Neural progenitor cell (in vitro differentiated cells): Measurements from ENCODE around the gene SMTNL2. TPM values are rescaled to one million over a fixed set of nuclear protein-coding genes. Genes with fewer than 3 reads are reported as not detected.

Source experiments
- DNase-seq: peaks from one replicate; pipeline ENCODE4 v3.0.0-alpha.2; 2016; ENCODE audit warnings: low spot score
- H2AFZ ChIP-seq: fragments of 200-600 bp; sonication (generic); replicated peaks from 2 replicates; pipeline ENCODE4 v1.6.1; 2016; ENCODE audit warnings: antibody characterized with exemption
- H3F3A ChIP-seq: fragments of 200-600 bp; sonication (generic); 2 replicates; pipeline ENCODE4 v1.6.1; 2016; ENCODE audit warnings: antibody characterized with exemption, low read depth
- H3K27ac ChIP-seq: fragments of 200-600 bp; sonication (generic); 2 replicates; pipeline ENCODE4 v1.5.1; 2016; ENCODE audit warnings: mild to moderate bottlenecking
- H3K27me3 ChIP-seq: fragments of 200-600 bp; sonication (generic); 2 replicates; pipeline ENCODE4 v1.6.1; 2016; ENCODE audit warnings: mild to moderate bottlenecking, moderate library complexity
- H3K36me3 ChIP-seq: fragments of 200-600 bp; sonication (generic); 2 replicates; pipeline ENCODE4 v1.5.1; 2016
- H3K4me1 ChIP-seq: fragments of 200-600 bp; sonication (generic); 2 replicates; pipeline ENCODE4 v1.6.1; 2016; ENCODE audit warnings: mixed run types
- H3K4me2 ChIP-seq: fragments of 200-600 bp; sonication (generic); 2 replicates; pipeline ENCODE4 v1.6.1; 2016
- H3K4me3 ChIP-seq: fragments of 200-600 bp; sonication (generic); 2 replicates; pipeline ENCODE4 v1.5.1; 2016
- H3K79me2 ChIP-seq: fragments of 200-600 bp; sonication (generic); 2 replicates; pipeline ENCODE4 v1.6.1; 2016; ENCODE audit warnings: low read depth
- H3K9ac ChIP-seq: fragments of 200-600 bp; sonication (generic); 2 replicates; pipeline ENCODE4 v1.6.1; 2016
- H3K9me3 ChIP-seq: fragments of 200-600 bp; sonication (generic); 2 replicates; pipeline ENCODE4 v1.5.1; 2016; ENCODE audit warnings: low read depth
- H4K20me1 ChIP-seq: fragments of 200-600 bp; sonication (generic); 2 replicates; pipeline ENCODE4 v1.6.1; 2016; ENCODE audit warnings: low read depth
- H3K27ac Mint-ChIP-seq: 3 replicates; pipeline ENCODE4 v1.8.0; 2021; ENCODE audit warnings: mixed read lengths
- H3K27me3 Mint-ChIP-seq: 2 replicates; pipeline ENCODE4 v1.8.0; 2022; ENCODE audit warnings: low read depth, mild to moderate bottlenecking, inconsistent platforms, moderate library complexity, mixed read lengths; ENCODE audit not compliant: insufficient read depth
- H3K36me3 Mint-ChIP-seq: 3 replicates; pipeline ENCODE4 v1.8.0; 2021; ENCODE audit warnings: mixed read lengths
- H3K4me1 Mint-ChIP-seq: 3 replicates; pipeline ENCODE4 v1.8.0; 2021; ENCODE audit warnings: mixed read lengths
- H3K4me3 Mint-ChIP-seq: 3 replicates; pipeline ENCODE4 v1.8.0; 2021; ENCODE audit warnings: mild to moderate bottlenecking, moderate library complexity, mixed read lengths
- H3K9me3 Mint-ChIP-seq: 3 replicates; pipeline ENCODE4 v1.8.0; 2020; ENCODE audit warnings: mixed read lengths
- EZH2 ChIP-seq: fragments of 200-600 bp; sonication (generic); IDR thresholded peaks from 2 replicates; pipeline ENCODE4 v1.6.1; 2017; ENCODE audit warnings: antibody characterized with exemption, mild to moderate bottlenecking, moderate library complexity
- EZH2phosphoT487 ChIP-seq: fragments of 200-600 bp; sonication (generic); IDR thresholded peaks from 2 replicates; pipeline ENCODE4 v1.6.1; 2017; ENCODE audit warnings: antibody characterized with exemption
- total RNA-seq: library from RNA; depleted of rRNA; stranded (reverse); fragments of >200 nt; gene quantifications from 2 replicates; pipeline ENCODE4 v1.2.3, GENCODE V29; 2015; ENCODE audit warnings: low replicate concordance
- TF ChIP-seq, protein P1 (sequence below): fragments of 200-600 bp; sonication (generic); IDR thresholded peaks from 2 replicates; pipeline ENCODE4 v1.5.1; 2017; ENCODE audit warnings: antibody characterized with exemption, mild to moderate bottlenecking

SMTNL2 gene
- total RNA-seq: 3.0 and 5.2 TPM in 2 replicates

DNA sequence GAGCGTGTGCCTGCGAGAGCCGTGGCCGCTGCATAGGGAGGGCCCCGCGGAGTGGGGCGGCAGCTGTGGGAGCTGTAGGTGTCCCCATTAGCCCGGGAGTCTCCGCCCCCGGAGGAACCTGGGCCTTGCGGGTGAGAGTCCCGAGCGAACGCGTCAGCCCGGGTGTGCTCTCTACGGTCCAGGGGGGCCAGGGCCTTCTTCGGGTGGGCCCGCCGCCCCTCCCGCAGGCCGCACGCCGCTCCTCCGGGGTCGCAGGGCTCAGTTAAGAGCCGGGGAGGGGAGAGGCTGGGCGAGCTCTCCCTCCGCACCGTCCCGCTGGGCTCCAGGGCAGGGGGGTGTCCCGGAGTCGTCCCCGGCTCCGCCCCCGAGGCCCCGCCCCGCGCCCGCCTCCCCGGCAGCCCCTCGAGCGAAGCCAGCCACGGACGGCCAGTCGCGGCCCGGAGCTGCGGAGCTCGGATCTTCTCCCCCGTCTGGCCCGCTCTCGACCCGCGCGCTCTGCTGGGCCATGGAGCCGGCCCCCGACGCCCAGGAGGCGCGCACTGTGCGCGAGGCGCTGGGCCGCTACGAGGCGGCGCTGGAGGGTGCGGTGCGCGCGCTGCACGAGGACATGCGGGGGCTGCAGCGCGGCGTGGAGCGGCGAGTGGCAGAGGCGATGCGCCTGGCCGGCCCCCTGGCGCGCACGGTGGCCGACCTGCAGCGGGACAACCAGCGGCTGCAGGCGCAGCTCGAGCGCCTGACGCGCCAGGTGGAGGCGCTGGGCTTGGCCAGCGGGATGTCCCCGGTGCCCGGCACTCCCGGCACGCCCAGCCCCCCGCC, at the start of gene SMTNL2:
SMTNL2 (plus strand) TSS at position 429 of the 816 bp plus-strand sequence; CDS start at position 506, 77 bp downstream.
- Mint-ChIP-seq H3K27ac (peak within 1 kb of the TSS; percentile 42), H3K4me3 (peak within 1 kb of the TSS; percentile 89), H3K4me1 (peaks cover 18% of the 10 kb centered on the region), H3K36me3 (no peaks in the 10 kb centered on the region), H3K9me3 (no peaks in the 10 kb centered on the region), H3K27me3 (peaks cover 52% of the 10 kb centered on the region)
- H3K27ac ChIP-seq: no peak within 1 kb of the TSS
- DNase-seq: peak; percentile 72
- peak within 1 kb of the TSS; percentile 92 for H3K4me2 ChIP-seq
- H3K27me3 ChIP-seq: peaks cover 47% of the 10 kb centered on the region
- H3K9me3 ChIP-seq: no peaks in the 10 kb centered on the region
- no peak for TF ChIP-seq EZH2
- TF ChIP-seq, protein P1, sequence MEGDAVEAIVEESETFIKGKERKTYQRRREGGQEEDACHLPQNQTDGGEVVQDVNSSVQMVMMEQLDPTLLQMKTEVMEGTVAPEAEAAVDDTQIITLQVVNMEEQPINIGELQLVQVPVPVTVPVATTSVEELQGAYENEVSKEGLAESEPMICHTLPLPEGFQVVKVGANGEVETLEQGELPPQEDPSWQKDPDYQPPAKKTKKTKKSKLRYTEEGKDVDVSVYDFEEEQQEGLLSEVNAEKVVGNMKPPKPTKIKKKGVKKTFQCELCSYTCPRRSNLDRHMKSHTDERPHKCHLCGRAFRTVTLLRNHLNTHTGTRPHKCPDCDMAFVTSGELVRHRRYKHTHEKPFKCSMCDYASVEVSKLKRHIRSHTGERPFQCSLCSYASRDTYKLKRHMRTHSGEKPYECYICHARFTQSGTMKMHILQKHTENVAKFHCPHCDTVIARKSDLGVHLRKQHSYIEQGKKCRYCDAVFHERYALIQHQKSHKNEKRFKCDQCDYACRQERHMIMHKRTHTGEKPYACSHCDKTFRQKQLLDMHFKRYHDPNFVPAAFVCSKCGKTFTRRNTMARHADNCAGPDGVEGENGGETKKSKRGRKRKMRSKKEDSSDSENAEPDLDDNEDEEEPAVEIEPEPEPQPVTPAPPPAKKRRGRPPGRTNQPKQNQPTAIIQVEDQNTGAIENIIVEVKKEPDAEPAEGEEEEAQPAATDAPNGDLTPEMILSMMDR: peak; percentile 2
- TF ChIP-seq EZH2phosphoT487: no peak
- H2AFZ ChIP-seq: peak within 1 kb of the TSS; percentile 91
- H3K9ac ChIP-seq: no peak within 1 kb of the TSS
- H3K4me1 ChIP-seq: peaks cover 24% of the 10 kb centered on the region
- no peaks in the 10 kb centered on the region for H3K36me3 ChIP-seq
- H3K79me2 ChIP-seq: no peaks in the 10 kb centered on the region
- H4K20me1 ChIP-seq: no peaks in the 10 kb centered on the region
- peak within 1 kb of the TSS; percentile 54 for H3K4me3 ChIP-seq
- no peaks in the 10 kb centered on the region for H3F3A ChIP-seq

GRCh38 chr17:4534928-4535666, 49.2 kb upstream of the SMTNL2 start:
- H3K4me3 ChIP-seq: no peak overlapping the region
- Mint-ChIP-seq H3K36me3 (peaks cover 3% of the 10 kb centered on the region), H3K27ac (no peak overlapping the region), H3K27me3 (peaks cover 3% of the 10 kb centered on the region), H3K4me1 (no peaks in the 10 kb centered on the region), H3K9me3 (no peaks in the 10 kb centered on the region), H3K4me3 (no peak overlapping the region)
- no peak overlapping the region for H3K27ac ChIP-seq
- no peak overlapping the region for H2AFZ ChIP-seq
- no peak overlapping the region for H3K4me2 ChIP-seq
- no peak for TF ChIP-seq EZH2phosphoT487
- TF ChIP-seq EZH2: no peak
- TF ChIP-seq, protein P1: no peak
- no peak for DNase-seq
- no peaks in the 10 kb centered on the region for H3K9me3 ChIP-seq
- peaks cover 3% of the 10 kb centered on the region for H3F3A ChIP-seq
- peaks cover 10% of the 10 kb centered on the region for H3K27me3 ChIP-seq
- no peaks in the 10 kb centered on the region for H3K79me2 ChIP-seq
- H3K36me3 ChIP-seq: no peaks in the 10 kb centered on the region
- H4K20me1 ChIP-seq: no peaks in the 10 kb centered on the region
- H3K9ac ChIP-seq: no peak overlapping the region
- peaks cover 22% of the 10 kb centered on the region for H3K4me1 ChIP-seq

GRCh38 chr17:4535667-4536258, 48.6 kb upstream of the SMTNL2 start:
- peaks cover 3% of the 10 kb centered on the region for H3K27me3 Mint-ChIP-seq
- Histone ChIP-seq H3K79me2 (no peaks in the 10 kb centered on the region), H3K36me3 (no peaks in the 10 kb centered on the region), H3K9me3 (no peaks in the 10 kb centered on the region), H3K9ac (no peak overlapping the region), H3K4me3 (no peak overlapping the region), H3K4me2 (peak overlapping the region; percentile 66), H4K20me1 (no peaks in the 10 kb centered on the region), H3K27ac (no peak overlapping the region), H3K4me1 (peaks cover 22% of the 10 kb centered on the region), H3F3A (peaks cover 3% of the 10 kb centered on the region), H2AFZ (peak overlapping the region; percentile 60), H3K27me3 (peaks cover 10% of the 10 kb centered on the region)
- no peak overlapping the region for H3K27ac Mint-ChIP-seq
- no peak overlapping the region for H3K4me3 Mint-ChIP-seq
- DNase-seq: no peak
- H3K36me3 Mint-ChIP-seq: peaks cover 3% of the 10 kb centered on the region
- TF ChIP-seq, protein P1: no peak
- TF ChIP-seq EZH2phosphoT487: no peak
- no peak for TF ChIP-seq EZH2
- no peaks in the 10 kb centered on the region for H3K9me3 Mint-ChIP-seq
- no peaks in the 10 kb centered on the region for H3K4me1 Mint-ChIP-seq
